SK-N-SH (cell line): ENCODE measurements around the gene UROD.

ENCODE experiments used
- CHD2 ChIP-seq: fragments of 150-350 bp; IDR thresholded peaks from 2 replicates; pipeline ENCODE4 v1.6.1; 2018; ENCODE audit warnings: low read length; ENCODE audit not compliant: partially characterized antibody
- CTCF ChIP-seq: fragments of 200-600 bp; sonication (generic); IDR thresholded peaks from 2 replicates; pipeline ENCODE4 v1.6.1; 2017; ENCODE audit warnings: antibody characterized with exemption, mild to moderate bottlenecking, moderate library complexity
- EP300 ChIP-seq, 2 experiments: IDR thresholded peaks; 2 replicates each; pipeline versions ENCODE4 v1.4.0 to v1.6.1; 2012; ENCODE audit warnings: borderline replicate concordance in 1 of 2, low read depth in 1 of 2, low read length in 1 of 2
- EZH2phosphoT487 ChIP-seq: fragments of 200-600 bp; sonication (generic); IDR thresholded peaks from 2 replicates; pipeline ENCODE4 v1.6.1; 2017; ENCODE audit warnings: low read depth, mixed run types, mild to moderate bottlenecking, antibody characterized with exemption, moderate library complexity, borderline replicate concordance
- GABPA ChIP-seq: IDR thresholded peaks from 2 replicates; pipeline ENCODE4 v1.4.0; 2012; ENCODE audit warnings: low read depth, mild to moderate bottlenecking
- IRF3 ChIP-seq: fragments of 150-350 bp; IDR thresholded peaks from 2 replicates; pipeline ENCODE4 v1.6.1; 2016; ENCODE audit warnings: mild to moderate bottlenecking, low read depth, low read length
- MAX ChIP-seq: IDR thresholded peaks from 2 replicates; pipeline ENCODE4 v1.4.0; 2012; ENCODE audit warnings: low read depth
- NFIC ChIP-seq: IDR thresholded peaks from 2 replicates; pipeline ENCODE4 v1.4.0; 2012; ENCODE audit warnings: borderline replicate concordance
- RAD21 ChIP-seq: IDR thresholded peaks from 2 replicates; pipeline ENCODE4 v1.6.1; 2012; ENCODE audit warnings: mild to moderate bottlenecking, low read length
- REST ChIP-seq: IDR thresholded peaks from 2 replicates; pipeline ENCODE4 v1.6.1; 2012; ENCODE audit warnings: mild to moderate bottlenecking, low read depth, low read length, moderate library complexity
- SMC3 ChIP-seq: IDR thresholded peaks from 2 replicates; pipeline ENCODE4 v1.6.1; 2012; ENCODE audit warnings: low read depth, low read length, improper control_type of control experiment

GRCh38 chr1:45003741-45004140, 8.3 kb upstream of the UROD start:
- TF ChIP-seq CTCF (no peak), CHD2 (no peak), EZH2phosphoT487 (no peak), IRF3 (no peak), GABPA (no peak), REST (no peak), EP300 (IDR thresholded peaks at IDR 0.05; ENCODE audit: borderline replicate concordance in 1 of 2, low read depth in 1 of 2, low read length in 1 of 2) (no peak), MAX (no peak), RAD21 (no peak), SMC3 (no peak), NFIC (no peak)
